Gastroesophageal sphincter (tissue), 4 donors: ENCODE data around the gene UFL1. TPM values are rescaled to one million over a fixed set of nuclear protein-coding genes. Genes with fewer than 3 reads are reported as not detected.
A peak's percentile ranks its signal among the peaks of the same experiment; 100 is the strongest.

Experiments used
- ATAC-seq: fragments of 150-250 bp; one replicate; pipeline ENCODE4 v1.9.1; 2016; ENCODE audit warnings: mild to moderate bottlenecking, moderate library complexity
- H3K27ac ChIP-seq, 4 donors: fragments of 200-600 bp; sonication (generic) in 3 of 4; 1 replicate in 3 of 4; 2 replicates in 1 of 4; pipeline ENCODE4 v1.5.1; 2016 to 2019
- H3K27me3 ChIP-seq: fragments of 200-600 bp; sonication (generic); one replicate; pipeline ENCODE4 v1.5.1; 2019
- H3K36me3 ChIP-seq, 2 donors: fragments of 200-600 bp; sonication (generic); one replicate each; pipeline ENCODE4 v1.5.1; 2019; ENCODE audit warnings: control low read depth in 1 of 2
- H3K4me1 ChIP-seq, 3 donors: fragments of 200-600 bp; sonication (generic); 1 replicate in 2 of 3; 2 replicates in 1 of 3; pipeline ENCODE4 v1.5.1; 2016 to 2019; ENCODE audit warnings: control low read depth in 2 of 3
- H3K4me3 ChIP-seq, 2 donors: fragments of 200-600 bp; sonication (generic); one replicate each; pipeline ENCODE4 v1.5.1; 2019; ENCODE audit warnings: mild to moderate bottlenecking in 1 of 2, moderate library complexity in 1 of 2
- H3K9me3 ChIP-seq, 3 donors: fragments of 200-600 bp; sonication (generic); one replicate each; pipeline ENCODE4 v1.5.1; 2017 to 2019; ENCODE audit warnings: control low read depth in 2 of 3
- CTCF ChIP-seq, 4 experiments: fragments of 200-600 bp in 2 of 4; fragments of 450-650 bp in 2 of 4; sonication (generic) in 1 of 4; IDR thresholded peaks; one replicate each; pipeline ENCODE4 v1.5.1; 2017 to 2019; ENCODE audit warnings: antibody characterized with exemption in 4 of 4, mild to moderate bottlenecking in 2 of 4, moderate library complexity in 2 of 4
- EP300 ChIP-seq: sonication (generic); formaldehyde crosslinking; IDR thresholded peaks from one replicate; pipeline ENCODE4 v1.6.1; 2017; ENCODE audit warnings: antibody characterized with exemption, mild to moderate bottlenecking
- POLR2A ChIP-seq, 2 donors: fragments of 450-650 bp; IDR thresholded peaks; one replicate each; pipeline ENCODE4 v1.6.1; 2017; ENCODE audit warnings: antibody characterized with exemption in 2 of 2, mild to moderate bottlenecking in 2 of 2, moderate library complexity in 1 of 2
- POLR2AphosphoS5 ChIP-seq: sonication (generic); formaldehyde crosslinking; IDR thresholded peaks from one replicate; pipeline ENCODE4 v1.6.1; 2017; ENCODE audit warnings: antibody characterized with exemption
- WGBS, 2 donors: methylation state at CpG; one replicate each; pipeline ENCODE4 v1.1.5; 2018; ENCODE audit warnings: low coverage in 1 of 2; 5-methylcytosine and 5-hydroxymethylcytosine counted together
- total RNA-seq, 4 donors: library from RNA; depleted of rRNA; stranded (reverse); fragments of >200 nt; gene quantifications; one replicate each; pipeline ENCODE4 v1.1.0, GENCODE V29; 2016

UFL1 gene
- total RNA-seq, 4 donors from 2014 or later: 25.5 to 36.4 (median 30.2) TPM

- no peak for ATAC-seq
- H3K4me3 ChIP-seq: peak overlapping the region; percentile 66 to 75
- H3K27ac ChIP-seq: peak overlapping the region; percentile 88 to 98 (median 93)
- WGBS, 2 donors: 0 to 3% methylated on average over 5 of the region's 5 CpGs
- H3K4me1 ChIP-seq: peaks cover 0 to 34% (median 6%) of the 10 kb centered on the region in 3 donors
- H3K27me3 ChIP-seq: no peaks in the 10 kb centered on the region
- H3K9me3 ChIP-seq: no peaks in the 10 kb centered on the region
- no peak for TF ChIP-seq POLR2AphosphoS5
- TF ChIP-seq POLR2A (IDR thresholded peaks at IDR 0.05): no peak
- no peak for TF ChIP-seq CTCF (IDR thresholded peaks at IDR 0.05)
- TF ChIP-seq EP300: no peak
- peaks cover 0 to 28% of the 10 kb centered on the region in 2 donors for H3K36me3 ChIP-seq
These were observed 931 bp downstream of the UFL1 start for GRCh38 chr6:96522465-96523009.

GRCh38 chr6:96528193-96528592 is 6.6 kb downstream of the UFL1 start:
- Histone ChIP-seq H3K36me3 (peaks cover 9 to 78% of the 10 kb centered on the region in 2 donors), H3K27ac (no peak overlapping the region), H3K4me1 (peaks cover 0 to 11% (median 0%) of the 10 kb centered on the region in 3 donors), H3K27me3 (no peaks in the 10 kb centered on the region), H3K9me3 (no peaks in the 10 kb centered on the region), H3K4me3 (no peak overlapping the region)
- no peak for ATAC-seq
- WGBS, 2 donors: 94 to 96% methylated on average over 3 of the region's 3 CpGs
- TF ChIP-seq POLR2AphosphoS5 (no peak), CTCF (IDR thresholded peaks at IDR 0.05) (no peak), POLR2A (IDR thresholded peaks at IDR 0.05) (no peak), EP300 (no peak)

GRCh38 chr6:96532399-96532798 is 10.8 kb downstream of the UFL1 start:
- peaks cover 10 to 71% of the 10 kb centered on the region in 2 donors for H3K36me3 ChIP-seq
- 33 to 60% methylated on average over 1 of the region's 1 CpG for WGBS, 2 donors
- H3K4me1 ChIP-seq: no peaks in the 10 kb centered on the region
- ATAC-seq: no peak
- no peaks in the 10 kb centered on the region for H3K9me3 ChIP-seq
- TF ChIP-seq POLR2AphosphoS5: no peak
- TF ChIP-seq EP300: no peak
- TF ChIP-seq POLR2A (IDR thresholded peaks at IDR 0.05): no peak
- no peak for TF ChIP-seq CTCF (IDR thresholded peaks at IDR 0.05)
- H3K4me3 ChIP-seq: no peak overlapping the region
- H3K27me3 ChIP-seq: no peaks in the 10 kb centered on the region
- H3K27ac ChIP-seq: no peak overlapping the region

GRCh38 chr6:96537726-96538125 is 16.1 kb downstream of the UFL1 start:
- H3K27ac ChIP-seq: no peak overlapping the region
- H3K9me3 ChIP-seq: no peaks in the 10 kb centered on the region
- peaks cover 7 to 59% of the 10 kb centered on the region in 2 donors for H3K36me3 ChIP-seq
- no peaks in the 10 kb centered on the region for H3K27me3 ChIP-seq
- WGBS, 2 donors: 45 to 57% methylated on average over 5 of the region's 5 CpGs
- no peak for TF ChIP-seq POLR2A (IDR thresholded peaks at IDR 0.05)
- TF ChIP-seq EP300: no peak
- no peak for TF ChIP-seq POLR2AphosphoS5
- no peak for TF ChIP-seq CTCF (IDR thresholded peaks at IDR 0.05)
- ATAC-seq: no peak
- H3K4me3 ChIP-seq: no peak overlapping the region
- H3K4me1 ChIP-seq: no peaks in the 10 kb centered on the region

- Histone ChIP-seq H3K36me3 (peaks cover 7 to 86% of the 10 kb centered on the region in 2 donors), H3K27ac (no peak overlapping the region), H3K4me1 (no peaks in the 10 kb centered on the region), H3K9me3 (no peaks in the 10 kb centered on the region), H3K4me3 (no peak overlapping the region), H3K27me3 (no peaks in the 10 kb centered on the region)
- TF ChIP-seq CTCF (IDR thresholded peaks at IDR 0.05) (no peak), POLR2A (IDR thresholded peaks at IDR 0.05) (no peak), EP300 (no peak), POLR2AphosphoS5 (no peak)
- no peak for ATAC-seq
These were observed 21.1 kb downstream of the UFL1 start for GRCh38 chr6:96542702-96543101.
